H1 (cell line): ENCODE measurements around the gene NCEH1. TPM values are rescaled to one million over a fixed set of nuclear protein-coding genes. Genes with fewer than 3 reads are reported as not detected.

Experiments used
- CTCF ChIA-PET: fragments of 300-600 bp; sonication (Branson Sonifier 250); formaldehyde crosslinking; loops from one replicate; lab custom pipeline; 2021; ENCODE audit not compliant: partially characterized antibody; lab: Charles Lee
- POLR2A ChIA-PET: fragments of 300-600 bp; sonication (Branson Sonifier 250); formaldehyde crosslinking; loops from one replicate; lab custom pipeline; 2021; ENCODE audit warnings: inconsistent platforms; ENCODE audit not compliant: partially characterized antibody; lab: Charles Lee
- DNase-seq, 2 experiments: peaks; one replicate each; pipeline versions ENCODE4 v3.0.0 to v3.0.0-alpha.2; 2010 to 2022; ENCODE audit warnings: low spot score in 2 of 2, low read depth in 1 of 2, mixed read lengths in 1 of 2
- FAIRE-seq: peaks from 2 replicates; lab custom pipeline; 2011; peaks lifted over from hg19 to GRCh38; lab: Jason Lieb, UNC
- H2AFZ ChIP-seq: 2 replicates; pipeline ENCODE4 v1.8.1; 2012; ENCODE audit warnings: low read length, inconsistent platforms
- H2AK5ac ChIP-seq: 2 replicates; pipeline ENCODE4 v1.6.1; 2013; ENCODE audit warnings: low read depth, low read length
- H2BK120ac ChIP-seq: replicated peaks from 2 replicates; pipeline ENCODE3; 2013; ENCODE audit warnings: low read depth, low read length, inconsistent platforms
- H2BK12ac ChIP-seq: 2 replicates; pipeline ENCODE4 v1.6.1; 2013; ENCODE audit warnings: low read depth, low read length
- H2BK15ac ChIP-seq: 2 replicates; pipeline ENCODE4 v1.6.1; 2013; ENCODE audit warnings: low read length
- H2BK20ac ChIP-seq: 2 replicates; pipeline ENCODE4 v1.6.1; 2013; ENCODE audit warnings: low read length
- H2BK5ac ChIP-seq: 2 replicates; pipeline ENCODE4 v1.6.1; 2013; ENCODE audit warnings: low read depth, low read length
- H3K14ac ChIP-seq: 2 replicates; pipeline ENCODE4 v1.6.1; 2013; ENCODE audit warnings: inconsistent platforms; ENCODE audit not compliant: insufficient read length
- H3K18ac ChIP-seq: 2 replicates; pipeline ENCODE4 v1.6.1; 2013; ENCODE audit warnings: low read length; ENCODE audit errors: extremely low read depth
- H3K23ac ChIP-seq: 2 replicates; pipeline ENCODE4 v1.6.1; 2013; ENCODE audit warnings: inconsistent platforms; ENCODE audit not compliant: insufficient read length
- H3K23me2 ChIP-seq: 2 replicates; pipeline ENCODE4 v1.6.1; 2013; ENCODE audit warnings: low read depth, low read length
- H3K27ac ChIP-seq: 2 replicates; pipeline ENCODE4 v1.6.1; 2011; ENCODE audit warnings: low read depth, low read length, inconsistent platforms
- H3K27me3 ChIP-seq, 4 experiments: replicated peaks in 1 of 4; 1 replicate in 1 of 4; 2 replicates in 3 of 4; pipeline versions ENCODE4 v1.6.1 to v1.8.1; 2011 to 2013; ENCODE audit warnings: low read length in 3 of 4, mild to moderate bottlenecking in 3 of 4, inconsistent platforms in 2 of 4, mixed read lengths in 2 of 4, moderate library complexity in 1 of 4; ENCODE audit not compliant: control insufficient read depth in 3 of 4, insufficient read depth in 3 of 4; ENCODE audit errors: extremely low read depth in 1 of 4
- H3K36me3 ChIP-seq, 4 experiments: 2 replicates each; pipeline versions ENCODE4 v1.6.1 to v1.8.1; 2011 to 2013; ENCODE audit warnings: mild to moderate bottlenecking in 4 of 4, low read length in 3 of 4, moderate library complexity in 2 of 4, control low read depth in 1 of 4, inconsistent platforms in 1 of 4; ENCODE audit not compliant: insufficient read depth in 4 of 4, control insufficient read depth in 2 of 4
- H3K4ac ChIP-seq: replicated peaks from 2 replicates; pipeline ENCODE3; 2013; ENCODE audit warnings: low read length, low read depth, mixed read lengths, inconsistent platforms; ENCODE audit not compliant: insufficient read length
- H3K4me1 ChIP-seq, 4 experiments: replicated peaks in 1 of 4; 1 replicate in 1 of 4; 2 replicates in 3 of 4; pipeline versions ENCODE4 v1.6.1 to v1.8.1; 2011 to 2013; ENCODE audit warnings: low read length in 3 of 4, inconsistent platforms in 2 of 4, mixed read lengths in 1 of 4; ENCODE audit not compliant: insufficient read depth in 4 of 4, control insufficient read depth in 3 of 4
- H3K4me2 ChIP-seq, 2 experiments: 2 replicates each; pipeline versions ENCODE4 v1.6.1 to v1.8.1; 2011 to 2013; ENCODE audit warnings: low read depth in 2 of 2, low read length in 2 of 2, control low read depth in 1 of 2, inconsistent platforms in 1 of 2, mild to moderate bottlenecking in 1 of 2; ENCODE audit not compliant: insufficient read depth in 1 of 2
- H3K4me3 ChIP-seq, 4 experiments: fragments of 200-600, 300-600 bp in 1 of 4; sonication (generic), shearing (Covaris generic), sonication (Bioruptor Twin) in 1 of 4; 2 replicates each; pipeline versions ENCODE4 v1.5.1 to v1.8.1; 2011 to 2016; ENCODE audit warnings: low read length in 4 of 4, low read depth in 3 of 4, control low read depth in 2 of 4, inconsistent platforms in 2 of 4, mild to moderate bottlenecking in 2 of 4, mixed read lengths in 1 of 4, moderate library complexity in 1 of 4; ENCODE audit not compliant: insufficient read depth in 2 of 4; ENCODE audit errors: extremely low read depth in 1 of 4
- H3K56ac ChIP-seq: replicated peaks from 2 replicates; pipeline ENCODE3; 2013; ENCODE audit warnings: low read depth, mild to moderate bottlenecking, mixed read lengths, low read length, inconsistent platforms; ENCODE audit not compliant: insufficient read length
- H3K79me1 ChIP-seq: 2 replicates; pipeline ENCODE4 v1.6.1; 2013; ENCODE audit warnings: low read depth, low read length, control low read depth
- H3K79me2 ChIP-seq, 2 experiments: 2 replicates each; pipeline versions ENCODE4 v1.6.1 to v1.8.1; 2012 to 2013; ENCODE audit warnings: low read length in 2 of 2, mild to moderate bottlenecking in 2 of 2, inconsistent platforms in 1 of 2; ENCODE audit not compliant: insufficient read depth in 2 of 2, control insufficient read depth in 1 of 2
- H3K9ac ChIP-seq, 4 experiments: replicated peaks in 1 of 4; 1 replicate in 1 of 4; 2 replicates in 3 of 4; pipeline versions ENCODE4 v1.6.1 to v1.8.1; 2011 to 2013; ENCODE audit warnings: low read depth in 3 of 4, low read length in 3 of 4, control low read depth in 2 of 4, mild to moderate bottlenecking in 2 of 4, moderate library complexity in 2 of 4, inconsistent platforms in 1 of 4; ENCODE audit errors: extremely low read depth in 1 of 4
- H3K9me3 ChIP-seq, 2 experiments: 2 replicates each; pipeline versions ENCODE4 v1.6.1 to v1.8.1; 2012 to 2013; ENCODE audit warnings: mild to moderate bottlenecking in 2 of 2, moderate library complexity in 2 of 2, control low read depth in 1 of 2, inconsistent platforms in 1 of 2, low read depth in 1 of 2, low read length in 1 of 2, mixed read lengths in 1 of 2; ENCODE audit not compliant: insufficient read depth in 2 of 2
- H4K20me1 ChIP-seq, 2 experiments: replicated peaks in 1 of 2; 2 replicates each; pipeline versions ENCODE3 to v1.8.1; 2011 to 2013; ENCODE audit warnings: inconsistent platforms in 2 of 2, low read length in 2 of 2, mild to moderate bottlenecking in 1 of 2; ENCODE audit not compliant: insufficient read depth in 2 of 2, control insufficient read depth in 1 of 2
- H4K5ac ChIP-seq: 2 replicates; pipeline ENCODE4 v1.6.1; 2013; ENCODE audit warnings: low read length, low read depth, mixed read lengths, inconsistent platforms; ENCODE audit not compliant: insufficient read length
- H4K8ac ChIP-seq: 2 replicates; pipeline ENCODE4 v1.8.0; 2013; ENCODE audit warnings: mild to moderate bottlenecking, moderate library complexity, low read length, inconsistent platforms; ENCODE audit not compliant: insufficient read depth; ENCODE audit errors: extremely low read depth
- H4K91ac ChIP-seq: replicated peaks from 2 replicates; pipeline ENCODE3; 2013; ENCODE audit warnings: low read length, mixed read lengths, inconsistent platforms; ENCODE audit not compliant: insufficient read length
- CREB1 ChIP-seq: IDR thresholded peaks from 2 replicates; pipeline ENCODE4 v1.6.1; 2012; ENCODE audit warnings: inconsistent platforms
- EGR1 ChIP-seq: IDR thresholded peaks from 2 replicates; pipeline ENCODE4 v1.6.1; 2011; ENCODE audit warnings: low read depth, low read length, borderline replicate concordance
- GABPA ChIP-seq: IDR thresholded peaks from 2 replicates; pipeline ENCODE4 v1.6.1; 2011; ENCODE audit warnings: mild to moderate bottlenecking, low read length, moderate library complexity, borderline replicate concordance; ENCODE audit not compliant: insufficient read depth
- SUZ12 ChIP-seq: fragments of 200-600 bp; sonication (generic); IDR thresholded peaks from 2 replicates; pipeline ENCODE4 v1.6.1; 2012; ENCODE audit warnings: mild to moderate bottlenecking, inconsistent platforms, low read length, moderate library complexity, mixed read lengths
- WGBS, 2 experiments: shearing (Covaris generic) in 1 of 2; methylation state at CpG; one replicate each; pipeline versions ENCODE4 v1.1.6 to v1.1.7; 2013 to 2015; ENCODE audit warnings: low lambda C conversion rate in 2 of 2, mixed read lengths in 2 of 2, inconsistent platforms in 1 of 2, low coverage in 1 of 2, missing lambda C conversion rate in 1 of 2; ENCODE audit not compliant: insufficient replicate concordance in 2 of 2, insufficient coverage in 1 of 2, insufficient read length in 1 of 2; ENCODE audit errors: extremely low coverage in 1 of 2, missing lambda C conversion rate in 1 of 2; 5-methylcytosine and 5-hydroxymethylcytosine counted together
- polyA plus RNA-seq, 7 experiments: library from polyadenylated mRNA; depleted of rRNA in 3 of 7; stranded (reverse) in 5 of 7; unstranded in 2 of 7; fragments of >200 nt in 5 of 7; fragments of 200-250 nt in 2 of 7; gene quantifications; 1 replicate in 5 of 7; 2 replicates in 1 of 7; 4 replicates in 1 of 7; pipeline versions ENCODE4 v1.2.1 to v1.2.3, GENCODE V29; 2011 to 2013; ENCODE audit warnings: missing spikeins in 2 of 7, mixed read lengths in 2 of 7
- total RNA-seq: library from RNA; stranded (reverse); fragmentation: NEBNext Ultra II Directional; extraction: Animal tissue kit (Norgen Biotek cat#: 25700); gene quantifications from 2 replicates; pipeline ENCODE4 v1.2.1, GENCODE V29; 2021

Gene NCEH1
- total and polyA plus RNA-seq, 2 of the 8 experiments (the other 6 are each of a cell fraction or from before 2014, with no cell fraction given), result 2.2 to 6.4 TPM

- Histone ChIP-seq H3K4me2 (no peak overlapping the region), H3K56ac (no peak overlapping the region), H2BK5ac (no peak overlapping the region), H2BK20ac (no peak overlapping the region), H2BK120ac (no peak overlapping the region), H3K79me1 (peaks cover 3% of the 10 kb centered on the region; the same call in 1 of the 2 replicates), H2AK5ac (no peak overlapping the region; the same call in 1 of the 2 replicates), H2AFZ (no peak overlapping the region), H3K27me3 (no peaks in the 10 kb centered on the region), H3K4me3 (no peak overlapping the region), H3K36me3 (no peaks in the 10 kb centered on the region), H2BK15ac (no peak overlapping the region), H4K8ac (no peak overlapping the region), H3K4ac (no peak overlapping the region), H3K27ac (no peak overlapping the region), H3K18ac (no peak overlapping the region), H4K91ac (no peak overlapping the region), H3K4me1 (peaks cover 0 to 2% (median 0%) of the 10 kb centered on the region in 4 experiments; a peak in 1 of 7 replicates), H3K14ac (no peak overlapping the region), H3K23ac (no peak overlapping the region), H3K9ac (no peak overlapping the region), H3K79me2 (no peaks in the 10 kb centered on the region), H2BK12ac (no peak overlapping the region), H4K5ac (no peak overlapping the region), H3K23me2 (no peaks in the 10 kb centered on the region), H4K20me1 (peaks cover 0 to 2% of the 10 kb centered on the region in 2 experiments), H3K9me3 (no peaks in the 10 kb centered on the region)
- no peak for TF ChIP-seq CREB1
- no peak for TF ChIP-seq SUZ12
- no peak for TF ChIP-seq GABPA
- no peak for TF ChIP-seq EGR1
- FAIRE-seq (no peak), DNase-seq (no peak)
- ChIA-PET CTCF (interaction anchor here (1.1 to 3.1 kb wide), 4 partner anchors 12 to 71 kb away, joined by 3 to 15 read pairs (median 7); partner anchors contain the start of gene NCEH1), POLR2A (no interaction called here)
- 77% methylated on average over 7 of the region's 7 CpGs; no CpG with 5 or more reads in 1 of the 2 experiments for WGBS, 2 experiments
Observed at GRCh38 chr3:172699031-172699430, 11.8 kb downstream of the NCEH1 start.
